NCI-H2081 (cell line): ENCODE results near the gene GDF15.
"Not testable (repeated sequence)": the region's sequence is repeated elsewhere in the genome, so short reads cannot be mapped to it uniquely, and the experiment has no call there.

Source experiments
- DNase-seq, 2 experiments: peaks; one replicate each; lab custom pipeline; 2025; lab: John Stamatoyannopoulos, UW

Gene GDF15

GRCh38 chr19:18364277-18364825 lies 21.6 kb upstream of the GDF15 start:
- not testable (repeated sequence) for DNase-seq

- DNase-seq: peak; percentile 78 to 93
Observed at GRCh38 chr19:18364826-18365528, 21.0 kb upstream of the GDF15 start.

GRCh38 chr19:18366021-18366435 lies 19.9 kb upstream of the GDF15 start:
- no peak for DNase-seq

GRCh38 chr19:18368504-18369222 lies 17.3 kb upstream of the GDF15 start:
- DNase-seq: no peak

- no peak for DNase-seq
Observed at GRCh38 chr19:18373407-18373891, 12.5 kb upstream of the GDF15 start.

GRCh38 chr19:18373892-18374629 lies 11.9 kb upstream of the GDF15 start:
- DNase-seq: peak in 1 of 2 experiments; percentile 40

- peak in 1 of 2 experiments; percentile 72 for DNase-seq
Observed at GRCh38 chr19:18377026-18377425, 8.9 kb upstream of the GDF15 start.

- peak in 1 of 2 experiments; percentile 7 for DNase-seq
Observed at GRCh38 chr19:18379803-18380747, 5.9 kb upstream of the GDF15 start.

- DNase-seq: no peak
Observed at GRCh38 chr19:18380843-18381242, 5.1 kb upstream of the GDF15 start.

- DNase-seq: not testable (repeated sequence)
Observed at GRCh38 chr19:18383622-18384021, 2.3 kb upstream of the GDF15 start.

- no peak for DNase-seq
Observed at GRCh38 chr19:18384775-18385174, 1.2 kb upstream of the GDF15 start.

GRCh38 chr19:18385359-18385674 lies 641 bp upstream of the GDF15 start:
- no peak for DNase-seq

- DNase-seq: no peak
Observed at GRCh38 chr19:18386543-18387271, 749 bp downstream of the GDF15 start.

- peak; percentile 75 to 84 for DNase-seq
Observed at GRCh38 chr19:18388100-18388959, 2.4 kb downstream of the GDF15 start.

GRCh38 chr19:18388960-18389725 lies 3.2 kb downstream of the GDF15 start:
- DNase-seq: no peak

GRCh38 chr19:18389726-18390064 lies 3.7 kb downstream of the GDF15 start:
- no peak for DNase-seq

GRCh38 chr19:18390065-18390907 lies 4.3 kb downstream of the GDF15 start:
- DNase-seq: no peak

GRCh38 chr19:18391509-18392075 lies 5.6 kb downstream of the GDF15 start:
- DNase-seq: no peak
